HL-60 (cell line): ENCODE data around the gene GAS5.

Source experiments
- CTCF ChIP-seq: IDR thresholded peaks from one replicate; pipeline ENCODE4 v1.5.1; 2011; ENCODE audit warnings: low read length, control low read depth, inconsistent platforms; ENCODE audit not compliant: insufficient read depth
- POLR2AphosphoS5 ChIP-seq: IDR thresholded peaks from 2 replicates; pipeline ENCODE4 v1.6.1; 2012; ENCODE audit warnings: low read depth

GRCh38 chr1:173915596-173915995, 47.8 kb upstream of the GAS5 start:
- TF ChIP-seq CTCF (no peak), POLR2AphosphoS5 (no peak)
